ENCODE data around the gene ABCA6. TPM values are rescaled to one million over a fixed set of nuclear protein-coding genes. Genes with fewer than 3 reads are reported as not detected.
"Not testable (repeated sequence)": the region's sequence is repeated elsewhere in the genome, so short reads cannot be mapped to it uniquely, and the experiment has no call there.

Gene ABCA6
- 3.7 TPM for total RNA-seq

GRCh38 chr17:69141431-69142174 lies at the start of gene ABCA6:
Gene ABCA6, minus strand, starts transcription at chr17:69141895. Its CDS starts 1,192 bp downstream, at chr17:69140703.
- DNase-seq = no peak

GRCh38 chr17:69188796-69189195 lies 47.1 kb upstream of the ABCA6 start:
- no peak for DNase-seq

- no peak for DNase-seq
Observed at GRCh38 chr17:69188064-69188463, 46.4 kb upstream of the ABCA6 start.

- DNase-seq = no peak
Observed at GRCh38 chr17:69187294-69187693, 45.6 kb upstream of the ABCA6 start.

GRCh38 chr17:69179227-69179952 lies 37.7 kb upstream of the ABCA6 start:
- no peak for DNase-seq

GRCh38 chr17:69176457-69176795 lies 34.7 kb upstream of the ABCA6 start:
- no peak for DNase-seq

GRCh38 chr17:69175625-69176456 lies 34.1 kb upstream of the ABCA6 start:
- DNase-seq = no peak

- no peak for DNase-seq
Observed at GRCh38 chr17:69175262-69175624, 33.5 kb upstream of the ABCA6 start.

- DNase-seq = no peak
Observed at GRCh38 chr17:69173118-69173517, 31.4 kb upstream of the ABCA6 start.

GRCh38 chr17:69170377-69170776 lies 28.7 kb upstream of the ABCA6 start:
- DNase-seq = no peak

- DNase-seq = not testable (repeated sequence)
Observed at GRCh38 chr17:69168642-69169041, 26.9 kb upstream of the ABCA6 start.

GRCh38 chr17:69166957-69167356 lies 25.3 kb upstream of the ABCA6 start:
- no peak for DNase-seq

GRCh38 chr17:69164206-69164605 lies 22.5 kb upstream of the ABCA6 start:
- DNase-seq = no peak

- no peak for DNase-seq
Observed at GRCh38 chr17:69159418-69159817, 17.7 kb upstream of the ABCA6 start.

GRCh38 chr17:69154267-69154666 lies 12.6 kb upstream of the ABCA6 start:
- DNase-seq = no peak

GRCh38 chr17:69150333-69150732 lies 8.6 kb upstream of the ABCA6 start:
- DNase-seq = no peak

GRCh38 chr17:69147460-69147859 lies 5.8 kb upstream of the ABCA6 start:
- DNase-seq = no peak

- no peak for DNase-seq
Observed at GRCh38 chr17:69144331-69145255, 2.9 kb upstream of the ABCA6 start.

GRCh38 chr17:69143683-69144231 lies 2.1 kb upstream of the ABCA6 start:
- no peak for DNase-seq

- DNase-seq = no peak
Observed at GRCh38 chr17:69143151-69143550, 1.5 kb upstream of the ABCA6 start.

- no peak for DNase-seq
Observed at GRCh38 chr17:69142175-69142802, 594 bp upstream of the ABCA6 start.

Data from occipital lobe (tissue), 2 donors.